Lower leg skin (tissue), 4 donors: ENCODE measurements around the gene RPL22. TPM values are rescaled to one million over a fixed set of nuclear protein-coding genes. Genes with fewer than 3 reads are reported as not detected.

ENCODE experiments used
- DNase-seq, 2 donors: peaks; one replicate each; pipeline ENCODE4 v3.0.0-alpha.2; 2019; ENCODE audit warnings: low spot score in 2 of 2
- H3K4me3 ChIP-seq: fragments of 200-600 bp; sonication (generic); 2 replicates; pipeline ENCODE4 v1.5.1; 2017; ENCODE audit warnings: mild to moderate bottlenecking, low read depth; ENCODE audit not compliant: poor library complexity, severe bottlenecking
- CTCF ChIP-seq, 3 donors: fragments of 450-650 bp; IDR thresholded peaks; one replicate each; pipeline ENCODE4 v1.5.1; 2016; ENCODE audit warnings: antibody characterized with exemption in 3 of 3, mild to moderate bottlenecking in 3 of 3, moderate library complexity in 2 of 3
- POLR2A ChIP-seq, 2 donors: fragments of 450-650 bp; IDR thresholded peaks; one replicate each; pipeline ENCODE4 v1.6.1; 2016 to 2017; ENCODE audit warnings: antibody characterized with exemption in 2 of 2, mild to moderate bottlenecking in 1 of 2, moderate library complexity in 1 of 2
- WGBS, 2 donors: methylation state at CpG; one replicate each; pipeline ENCODE4 v1.1.5; 2018; 5-methylcytosine and 5-hydroxymethylcytosine counted together
- intact Hi-C: fragments of 100-400 bp; cut with DNase I; formaldehyde crosslinking; loops from one replicate; pipeline ENCODE4 v1.15.0; 2023; ENCODE audit warnings: low total_unique reads
- total RNA-seq, 4 donors: library from RNA; depleted of rRNA; stranded (reverse); fragments of >200 nt; gene quantifications; one replicate each; pipeline ENCODE4 v1.1.0, GENCODE V29; 2016

The RPL22 gene
- total RNA-seq, 4 donors from 2014 or later: 122 to 216 (median 179) TPM

- no peak overlapping the region for H3K4me3 ChIP-seq
- no peak for DNase-seq
- 84 to 96% methylated on average over 10 to 16 of the region's 16 CpGs for WGBS, 2 donors
- TF ChIP-seq POLR2A (IDR thresholded peaks at IDR 0.05) (no peak), CTCF (IDR thresholded peaks at IDR 0.05) (no peak)
- intact Hi-C loops: no loop called here
Measured at GRCh38 chr1:6136516-6137220, 62.7 kb downstream of the RPL22 start.

Other genes with a start within 250 kb of the RPL22 start
- 10 to 100 TPM; 11.2 to 24.5 (median 18.2) TPM for gene NPHP4, start 207.2 kb downstream of the RPL22 start, total RNA-seq
- gene KCNAB2, start 153.7 kb downstream of the RPL22 start, total RNA-seq: 10 to 100 TPM in 2 of 4 donors, 1 to 10 TPM in 2; 4.2 to 12.0 (median 10.0) TPM
- gene CHD5, start 19.3 kb downstream of the RPL22 start, total RNA-seq: under 1 TPM in 3 of 4 donors, not detected in 1; 0.04 to 0.27 (median 0.13) TPM
- gene RNF207, start 6.5 kb upstream of the RPL22 start, total RNA-seq: 10 to 100 TPM in 1 of 4 donors, 1 to 10 TPM in 3; 5.0 to 10.4 (median 7.7) TPM
- 10 to 100 TPM; 37.7 to 73.9 (median 57.3) TPM for gene ICMT, start 36.4 kb upstream of the RPL22 start, total RNA-seq
- gene HES3, start 44.6 kb upstream of the RPL22 start, total RNA-seq: not detected
- gene GPR153, start 61.5 kb upstream of the RPL22 start, total RNA-seq: 10 to 100 TPM in 2 of 4 donors, 1 to 10 TPM in 2; 6.2 to 17.3 (median 11.7) TPM
- 10 to 100 TPM; 21.1 to 27.7 (median 24.6) TPM for gene ACOT7, start 194.2 kb upstream of the RPL22 start, total RNA-seq
- gene HES2, start 220.3 kb upstream of the RPL22 start, total RNA-seq: 10 to 100 TPM; 15.4 to 47.7 (median 35.8) TPM
- gene ESPN, start 225.2 kb upstream of the RPL22 start, total RNA-seq: 10 to 100 TPM; 27.5 to 64.3 (median 30.3) TPM